Measurements from ENCODE around the gene OSBPL10. TPM values are rescaled to one million over a fixed set of nuclear protein-coding genes. Genes with fewer than 3 reads are reported as not detected.

The OSBPL10 gene
- total RNA-seq, 2 donors from 2014 or later, result 4.2 to 8.2 TPM

DNA sequence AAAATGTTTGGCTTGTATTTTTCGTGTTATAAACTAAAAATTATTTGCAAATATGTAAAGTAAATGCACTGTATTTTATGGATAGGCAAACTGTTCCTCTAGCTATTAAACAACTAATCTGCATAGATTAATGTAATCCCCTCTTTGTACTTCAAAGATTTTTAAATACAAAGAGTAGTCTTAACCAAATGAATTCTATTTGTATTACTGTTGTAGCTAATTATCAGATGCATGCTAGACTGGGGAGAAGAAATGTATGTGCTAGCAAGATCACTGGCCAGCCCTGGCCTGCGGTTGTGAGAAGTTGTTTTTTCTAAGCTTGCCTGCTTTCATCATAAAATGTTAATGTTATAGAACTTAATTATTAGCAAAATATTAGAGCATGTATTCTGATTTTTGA lies 355.7 kb downstream of the OSBPL10 start:
- Histone ChIP-seq H3K9me3 (no peaks in the 10 kb centered on the region), H3K36me3 (peaks cover 47% of the 10 kb centered on the region), H3K27me3 (no peaks in the 10 kb centered on the region), H3K4me3 (no peak overlapping the region), H3K4me1 (no peaks in the 10 kb centered on the region), H3K27ac (no peak overlapping the region)
- TF ChIP-seq, protein P1, sequence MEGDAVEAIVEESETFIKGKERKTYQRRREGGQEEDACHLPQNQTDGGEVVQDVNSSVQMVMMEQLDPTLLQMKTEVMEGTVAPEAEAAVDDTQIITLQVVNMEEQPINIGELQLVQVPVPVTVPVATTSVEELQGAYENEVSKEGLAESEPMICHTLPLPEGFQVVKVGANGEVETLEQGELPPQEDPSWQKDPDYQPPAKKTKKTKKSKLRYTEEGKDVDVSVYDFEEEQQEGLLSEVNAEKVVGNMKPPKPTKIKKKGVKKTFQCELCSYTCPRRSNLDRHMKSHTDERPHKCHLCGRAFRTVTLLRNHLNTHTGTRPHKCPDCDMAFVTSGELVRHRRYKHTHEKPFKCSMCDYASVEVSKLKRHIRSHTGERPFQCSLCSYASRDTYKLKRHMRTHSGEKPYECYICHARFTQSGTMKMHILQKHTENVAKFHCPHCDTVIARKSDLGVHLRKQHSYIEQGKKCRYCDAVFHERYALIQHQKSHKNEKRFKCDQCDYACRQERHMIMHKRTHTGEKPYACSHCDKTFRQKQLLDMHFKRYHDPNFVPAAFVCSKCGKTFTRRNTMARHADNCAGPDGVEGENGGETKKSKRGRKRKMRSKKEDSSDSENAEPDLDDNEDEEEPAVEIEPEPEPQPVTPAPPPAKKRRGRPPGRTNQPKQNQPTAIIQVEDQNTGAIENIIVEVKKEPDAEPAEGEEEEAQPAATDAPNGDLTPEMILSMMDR (IDR thresholded peaks at IDR 0.05), result no peak
- DNase-seq (ENCODE audit: low spot score), result no peak

DNA sequence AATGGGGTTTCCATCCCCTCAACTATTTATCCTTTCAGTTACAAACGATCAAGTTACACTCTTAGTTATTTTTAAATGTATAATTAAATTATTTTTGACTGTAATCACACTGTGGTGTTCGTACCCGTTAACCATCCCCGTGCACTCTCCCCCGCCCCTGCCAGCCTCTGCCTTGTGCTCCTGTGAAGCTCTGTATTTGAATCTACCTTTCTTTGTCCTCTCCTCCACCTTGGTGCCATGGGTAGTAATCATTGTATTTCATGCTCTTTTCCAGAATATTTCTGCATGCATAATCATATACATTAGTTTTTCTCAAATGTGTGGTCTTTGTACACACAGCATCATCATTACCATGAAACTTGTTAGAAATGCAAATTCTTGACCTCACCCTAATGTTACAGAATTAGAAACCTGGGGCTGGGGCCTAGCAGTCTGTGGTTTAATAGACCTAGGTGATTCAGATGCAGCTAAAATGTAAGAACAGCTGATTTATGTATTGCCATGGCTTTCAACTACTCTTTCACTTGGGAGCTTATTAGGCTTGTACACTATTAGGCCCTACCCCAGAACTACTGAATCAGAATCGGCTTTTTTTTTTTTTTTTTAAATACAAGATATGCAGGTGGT lies 356.9 kb downstream of the OSBPL10 start:
- Histone ChIP-seq H3K27me3 (no peaks in the 10 kb centered on the region), H3K36me3 (peaks cover 43% of the 10 kb centered on the region), H3K4me3 (no peak overlapping the region), H3K9me3 (no peaks in the 10 kb centered on the region), H3K27ac (no peak overlapping the region), H3K4me1 (no peaks in the 10 kb centered on the region)
- DNase-seq (ENCODE audit: low spot score), result no peak
- TF ChIP-seq, protein P1 (IDR thresholded peaks at IDR 0.05), result no peak

- Histone ChIP-seq H3K4me3 (no peak overlapping the region), H3K27me3 (no peaks in the 10 kb centered on the region), H3K27ac (no peak overlapping the region), H3K4me1 (no peaks in the 10 kb centered on the region), H3K9me3 (no peaks in the 10 kb centered on the region), H3K36me3 (peaks cover 43% of the 10 kb centered on the region)
- DNase-seq (ENCODE audit: low spot score), result no peak
- TF ChIP-seq, protein P1 (IDR thresholded peaks at IDR 0.05), result no peak
Measured at GRCh38 chr3:31622636-31623288, 358.3 kb downstream of the OSBPL10 start.

- peaks cover 33% of the 10 kb centered on the region for H3K36me3 ChIP-seq
Measured at GRCh38 chr3:31621314-31621713, 359.7 kb downstream of the OSBPL10 start.

GRCh38 chr3:31620656-31621055 lies 360.4 kb downstream of the OSBPL10 start:
- Histone ChIP-seq H3K4me1 (no peaks in the 10 kb centered on the region), H3K9me3 (no peaks in the 10 kb centered on the region), H3K27me3 (no peaks in the 10 kb centered on the region), H3K4me3 (no peak overlapping the region), H3K27ac (no peak overlapping the region), H3K36me3 (peaks cover 26% of the 10 kb centered on the region)
- DNase-seq (ENCODE audit: low spot score), result no peak
- TF ChIP-seq, protein P1 (IDR thresholded peaks at IDR 0.05), result no peak

More at GRCh38 chr3:31621314-31621713, 359.7 kb downstream of the OSBPL10 start:
- no peak for DNase-seq (ENCODE audit: low spot score)
- Histone ChIP-seq H3K4me1 (no peaks in the 10 kb centered on the region), H3K27ac (no peak overlapping the region), H3K4me3 (no peak overlapping the region), H3K27me3 (no peaks in the 10 kb centered on the region), H3K9me3 (no peaks in the 10 kb centered on the region)
- TF ChIP-seq, protein P1 (IDR thresholded peaks at IDR 0.05), result no peak

Data from right atrium auricular region (tissue), 2 donors.